HPDE6-E6E7 (cell line): ENCODE measurements around the gene FLT3LG.

ENCODE experiments used
- DNase-seq: peaks from one replicate; pipeline ENCODE4 v3.0.0; 2011; ENCODE audit warnings: missing footprints; ENCODE audit errors: extremely low spot score

FLT3LG gene

GRCh38 chr19:49512970-49513745 is 39.1 kb downstream of the FLT3LG start:
- DNase-seq: no peak

GRCh38 chr19:49513746-49514118 is 39.7 kb downstream of the FLT3LG start:
- DNase-seq: no peak

GRCh38 chr19:49514151-49514550 is 40.1 kb downstream of the FLT3LG start:
- DNase-seq: no peak

GRCh38 chr19:49515767-49516166 is 41.8 kb downstream of the FLT3LG start:
- DNase-seq: no peak

- DNase-seq: no peak
These were observed 44.0 kb downstream of the FLT3LG start for GRCh38 chr19:49518033-49518432.

- DNase-seq: no peak
These were observed 46.8 kb downstream of the FLT3LG start for GRCh38 chr19:49520705-49521319.

- no peak for DNase-seq
These were observed 50.9 kb downstream of the FLT3LG start for GRCh38 chr19:49524812-49525455.

GRCh38 chr19:49528211-49528771 is 54.3 kb downstream of the FLT3LG start:
- DNase-seq: no peak

- DNase-seq: no peak
These were observed 56.7 kb downstream of the FLT3LG start for GRCh38 chr19:49530708-49531107.

GRCh38 chr19:49533551-49534488 is 59.8 kb downstream of the FLT3LG start:
- DNase-seq: peak; percentile 69

GRCh38 chr19:49534632-49535385 is 60.8 kb downstream of the FLT3LG start:
- DNase-seq: no peak
